Activated CD8-positive, alpha-beta memory T cell treated with anti-CD3 and anti-CD28 coated beads for 4 hours (primary cell): ENCODE data around the gene MECP2.
"Not testable (repeated sequence)": the region's sequence is repeated elsewhere in the genome, so short reads cannot be mapped to it uniquely, and the experiment has no call there.

ENCODE experiments used
- DNase-seq, 2 donors: peaks; one replicate each; pipeline ENCODE4 v3.0.0-alpha.2; 2020; ENCODE audit warnings: low read depth in 2 of 2

The MECP2 gene

DNA sequence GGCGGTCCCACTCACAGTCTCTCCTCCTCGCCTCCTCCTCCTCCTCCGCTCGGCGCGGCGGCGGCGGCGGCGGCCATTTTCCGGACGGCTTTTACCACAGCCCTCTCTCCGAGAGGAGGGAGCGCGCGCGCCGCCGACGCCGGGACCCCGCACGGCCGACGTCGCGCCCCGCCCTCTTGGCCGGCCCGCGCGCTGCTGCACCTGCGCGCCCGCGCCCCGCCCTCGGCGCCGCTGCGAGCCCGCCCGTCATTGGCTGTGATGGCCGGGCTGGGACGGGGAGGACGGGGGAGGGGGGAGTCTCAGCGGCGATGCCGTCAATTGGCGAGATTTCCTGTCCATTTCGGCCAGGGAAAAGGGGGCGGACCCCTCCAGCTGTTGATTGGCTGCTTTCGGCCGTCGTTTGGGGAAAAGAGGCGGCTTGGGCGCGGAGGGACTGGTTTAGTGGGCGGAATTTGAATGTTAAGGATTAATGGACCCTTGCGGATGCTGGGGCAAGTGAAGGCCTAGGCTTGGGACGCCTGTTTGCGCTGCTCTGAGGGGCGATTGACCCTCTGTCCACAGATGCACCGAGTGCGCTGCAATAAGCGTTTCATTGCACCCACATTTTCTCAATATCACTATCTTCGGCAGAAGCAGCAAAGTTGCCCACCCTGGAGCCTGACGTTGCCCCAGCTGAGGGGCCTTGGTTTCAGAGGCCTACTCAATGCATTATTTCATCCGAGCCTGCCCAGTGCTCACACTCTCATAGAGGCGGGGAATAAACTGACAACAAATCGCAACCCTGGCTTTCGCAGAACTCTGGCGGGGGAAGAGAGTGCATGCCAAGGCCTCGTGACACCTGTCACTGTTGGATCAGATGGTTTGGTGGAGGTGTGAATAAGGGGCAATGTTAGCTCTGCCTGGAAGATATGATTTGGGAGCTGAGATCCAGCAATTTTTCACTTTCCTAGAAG, at the start of gene MECP2:
Gene MECP2, minus strand, starts transcription at position 129 of the 953 bp plus-strand sequence.
- peak; percentile 69 to 72 for DNase-seq

DNA sequence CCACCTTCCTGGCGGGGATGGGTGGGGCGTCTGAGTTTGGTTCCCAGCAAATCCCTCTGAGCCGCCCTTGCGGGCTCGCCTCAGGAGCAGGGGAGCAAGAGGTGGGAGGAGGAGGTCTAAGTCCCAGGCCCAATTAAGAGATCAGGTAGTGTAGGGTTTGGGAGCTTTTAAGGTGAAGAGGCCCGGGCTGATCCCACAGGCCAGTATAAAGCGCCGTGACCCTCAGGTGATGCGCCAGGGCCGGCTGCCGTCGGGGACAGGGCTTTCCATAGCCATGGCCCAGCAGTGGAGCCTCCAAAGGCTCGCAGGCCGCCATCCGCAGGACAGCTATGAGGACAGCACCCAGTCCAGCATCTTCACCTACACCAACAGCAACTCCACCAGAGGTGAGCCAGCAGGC, 46.5 kb upstream of the MECP2 start, which contains the start of gene OPN1LW:
Gene OPN1LW, plus strand, starts transcription at position 234 of the 400 bp plus-strand sequence. Its CDS starts 41 bp downstream, at position 275.
- not testable (repeated sequence) for DNase-seq

DNA sequence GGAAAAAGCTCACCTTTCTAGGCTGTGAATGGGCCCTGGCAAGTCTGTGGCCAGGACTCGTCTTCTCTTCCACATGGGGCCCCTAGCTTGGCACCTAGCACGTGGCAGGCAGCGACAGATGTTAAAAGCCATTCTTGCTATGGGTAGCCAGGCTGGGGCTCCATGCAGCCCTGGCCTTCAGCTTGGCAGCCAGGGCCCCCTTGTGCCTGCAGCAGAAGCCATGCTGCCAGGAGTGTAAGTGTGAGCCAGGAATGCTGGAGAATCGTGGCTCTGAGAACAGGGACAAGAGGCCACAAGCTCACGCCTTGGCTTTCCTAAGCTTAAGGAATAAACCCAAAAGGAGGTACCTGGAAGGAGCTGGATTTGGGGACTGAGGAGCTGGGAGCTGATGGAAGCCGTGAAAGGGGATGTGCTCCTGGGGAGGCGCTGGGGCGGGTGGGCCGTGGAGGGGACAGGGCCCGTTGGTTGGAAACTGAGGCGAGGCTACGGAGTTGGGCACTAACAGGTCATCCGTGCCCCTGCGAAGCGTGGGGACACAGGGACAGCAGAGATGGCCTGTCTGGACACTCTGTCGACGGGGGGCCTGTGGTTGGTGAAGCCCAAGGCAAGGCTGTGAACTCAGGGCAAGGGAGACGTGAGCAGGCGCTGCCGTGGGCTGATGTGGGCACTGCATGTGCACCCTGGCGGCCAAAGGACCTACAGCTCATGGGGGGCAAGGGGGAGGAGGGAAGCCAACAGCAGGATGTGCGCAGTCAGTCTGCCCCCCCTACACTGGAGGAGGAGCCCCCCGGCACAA, 45.6 kb upstream of the MECP2 start:
- no peak for DNase-seq

DNA sequence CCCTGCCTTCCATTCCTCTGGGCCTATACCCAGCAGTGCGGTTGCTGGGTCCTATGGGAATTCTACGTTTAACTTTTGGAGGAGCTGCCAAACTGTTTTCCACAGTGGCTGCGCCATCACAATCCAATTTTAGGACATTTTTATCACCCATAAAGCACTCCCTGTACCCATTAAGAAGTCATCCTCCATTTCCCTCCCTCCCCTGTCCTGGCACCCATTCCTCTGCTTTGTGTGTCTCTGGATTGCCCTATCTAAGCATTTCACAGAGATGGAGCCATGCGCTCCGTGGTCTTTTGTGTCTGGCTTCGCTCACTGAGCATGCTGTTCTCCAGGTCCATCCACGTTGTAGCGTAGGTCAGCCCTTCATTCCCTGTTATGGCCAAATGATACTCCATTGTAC, 44.9 kb upstream of the MECP2 start:
- no peak for DNase-seq

DNA sequence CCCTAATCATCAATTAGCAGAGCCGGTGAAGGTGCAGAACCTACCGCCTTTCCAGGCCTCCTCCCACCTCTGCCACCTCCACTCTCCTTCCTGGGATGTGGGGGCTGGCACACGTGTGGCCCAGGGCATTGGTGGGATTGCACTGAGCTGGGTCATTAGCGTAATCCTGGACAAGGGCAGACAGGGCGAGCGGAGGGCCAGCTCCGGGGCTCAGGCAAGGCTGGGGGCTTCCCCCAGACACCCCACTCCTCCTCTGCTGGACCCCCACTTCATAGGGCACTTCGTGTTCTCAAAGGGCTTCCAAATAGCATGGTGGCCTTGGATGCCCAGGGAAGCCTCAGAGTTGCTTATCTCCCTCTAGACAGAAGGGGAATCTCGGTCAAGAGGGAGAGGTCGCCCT, 43.2 kb upstream of the MECP2 start:
- DNase-seq, result no peak

DNA sequence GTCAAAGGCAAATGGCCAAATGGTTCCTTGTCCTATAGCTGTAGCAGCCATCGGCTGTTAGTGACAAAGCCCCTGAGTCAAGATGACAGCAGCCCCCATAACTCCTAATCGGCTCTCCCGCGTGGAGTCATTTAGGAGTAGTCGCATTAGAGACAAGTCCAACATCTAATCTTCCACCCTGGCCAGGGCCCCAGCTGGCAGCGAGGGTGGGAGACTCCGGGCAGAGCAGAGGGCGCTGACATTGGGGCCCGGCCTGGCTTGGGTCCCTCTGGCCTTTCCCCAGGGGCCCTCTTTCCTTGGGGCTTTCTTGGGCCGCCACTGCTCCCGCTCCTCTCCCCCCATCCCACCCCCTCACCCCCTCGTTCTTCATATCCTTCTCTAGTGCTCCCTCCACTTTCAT, 42.7 kb upstream of the MECP2 start:
- no peak for DNase-seq

DNA sequence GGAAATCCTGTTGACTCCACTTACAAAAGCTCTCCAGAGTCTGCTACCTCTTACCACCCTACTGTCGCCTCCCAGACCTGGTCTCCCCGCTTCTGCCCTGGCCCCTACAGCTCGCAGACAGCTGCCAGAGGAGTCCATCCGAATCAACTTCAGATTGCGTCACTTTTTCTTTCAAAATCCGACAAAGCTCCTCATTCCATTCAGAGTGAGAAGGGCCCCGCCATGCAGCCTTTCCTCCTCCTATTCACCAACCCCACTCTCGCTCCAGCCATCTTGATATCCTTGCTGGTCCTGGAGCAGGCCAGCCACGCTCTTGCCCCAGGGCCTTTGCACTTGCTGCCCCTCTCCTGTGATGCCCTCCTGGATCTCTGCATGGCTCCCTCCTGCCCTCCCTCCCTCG, 41.3 kb upstream of the MECP2 start:
- no peak for DNase-seq

DNA sequence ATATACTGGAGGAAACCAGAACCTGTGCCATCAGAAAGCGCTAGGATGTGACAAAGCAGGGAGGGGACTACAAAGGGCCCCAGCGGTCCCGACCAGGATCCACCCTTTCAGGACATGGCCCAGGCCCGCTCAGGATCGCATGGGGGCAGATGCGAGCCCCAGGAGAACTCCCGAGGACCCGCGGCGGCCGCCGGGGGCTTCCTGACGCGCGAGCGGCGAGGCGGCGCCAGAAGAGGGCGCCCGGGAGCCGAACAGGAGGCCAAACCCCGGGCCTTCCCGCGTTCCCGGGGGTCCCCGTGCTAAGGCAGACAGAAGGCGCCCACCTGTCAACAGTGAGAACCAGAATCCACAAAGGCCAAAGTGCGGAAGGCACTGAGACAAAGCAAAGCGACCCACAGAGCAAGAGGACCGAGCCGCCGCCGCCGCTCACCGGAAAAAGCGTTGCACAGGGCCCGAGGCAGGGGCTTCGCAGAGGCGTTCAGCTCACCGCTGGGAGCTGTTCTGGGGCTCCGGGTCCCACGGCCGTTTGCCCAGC, 39.2 kb upstream of the MECP2 start:
- DNase-seq, result peak; percentile 36 to 42

DNA sequence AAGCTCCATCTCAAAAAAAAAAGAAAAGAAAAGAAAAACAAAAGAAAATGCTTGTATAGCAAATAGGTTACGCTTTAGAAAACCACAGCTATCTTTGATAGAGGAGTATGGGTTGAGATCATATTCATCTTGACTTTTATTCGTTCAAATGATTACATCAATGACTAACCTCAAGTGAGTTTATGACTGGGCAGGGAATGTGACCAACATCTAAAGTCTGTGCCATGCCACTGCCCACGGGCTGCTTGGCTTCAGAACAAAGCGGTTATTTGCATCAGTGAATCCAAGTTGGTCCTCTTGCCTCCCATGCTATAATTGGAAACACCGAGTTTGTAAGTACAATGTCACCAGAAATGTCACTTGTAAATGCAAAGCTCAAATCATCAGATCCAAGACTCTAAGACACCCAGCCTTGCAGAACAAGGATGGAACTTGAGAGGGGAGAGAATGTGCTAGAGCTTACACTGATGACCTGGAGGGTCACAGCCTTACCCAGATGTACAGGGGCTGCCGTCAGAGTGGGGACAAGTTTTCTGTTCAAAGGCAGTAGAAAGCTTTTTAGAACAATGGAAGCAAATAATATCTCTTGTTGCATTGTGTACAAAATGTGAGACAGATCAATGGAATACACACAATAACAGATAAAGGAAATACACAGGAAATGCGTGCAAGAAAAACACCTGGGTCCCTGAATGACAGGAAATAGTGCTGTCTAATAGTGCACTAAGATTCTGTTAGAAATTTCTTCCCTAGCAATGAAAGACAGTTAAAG, 38.1 kb upstream of the MECP2 start:
- no peak for DNase-seq

DNA sequence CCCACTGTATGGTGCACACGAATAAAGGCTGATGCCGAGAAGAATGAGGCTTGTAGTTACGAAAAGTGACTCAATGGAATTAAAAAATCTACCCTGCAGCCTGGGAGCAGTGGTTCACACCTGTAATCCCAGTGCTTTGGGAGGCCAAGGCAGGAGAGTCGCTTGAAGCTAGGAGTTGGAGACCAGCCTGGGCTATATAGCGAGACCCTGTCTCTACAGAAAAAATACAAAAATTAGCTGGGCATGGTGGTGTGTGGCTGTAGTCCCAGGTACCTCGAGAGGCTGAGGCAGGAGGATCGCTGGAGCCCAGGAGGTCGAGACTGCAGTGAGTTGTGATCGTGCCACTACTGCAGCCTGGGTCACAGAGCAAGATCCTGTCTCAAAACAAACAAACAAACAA, 34.8 kb upstream of the MECP2 start:
- no peak for DNase-seq

DNA sequence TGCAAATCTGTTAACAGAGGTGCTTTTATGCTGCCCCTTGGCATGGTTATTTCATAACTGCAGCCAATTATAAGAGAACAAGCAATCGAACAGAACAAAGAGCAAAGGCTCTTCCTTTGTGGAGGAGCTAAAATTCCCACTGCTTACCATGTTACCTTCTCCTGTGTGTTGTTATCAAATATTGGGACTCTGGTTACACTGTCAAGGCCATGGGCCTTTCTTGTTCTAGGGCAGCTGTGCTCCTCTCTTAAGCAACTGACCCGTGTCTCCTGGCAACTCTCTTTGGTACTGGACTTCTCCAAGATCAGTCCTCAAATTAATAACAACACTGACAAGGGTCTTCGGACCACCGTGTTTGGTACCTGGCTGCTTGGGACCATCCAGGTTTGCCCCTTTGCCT, 34.4 kb upstream of the MECP2 start:
- DNase-seq, result no peak

DNA sequence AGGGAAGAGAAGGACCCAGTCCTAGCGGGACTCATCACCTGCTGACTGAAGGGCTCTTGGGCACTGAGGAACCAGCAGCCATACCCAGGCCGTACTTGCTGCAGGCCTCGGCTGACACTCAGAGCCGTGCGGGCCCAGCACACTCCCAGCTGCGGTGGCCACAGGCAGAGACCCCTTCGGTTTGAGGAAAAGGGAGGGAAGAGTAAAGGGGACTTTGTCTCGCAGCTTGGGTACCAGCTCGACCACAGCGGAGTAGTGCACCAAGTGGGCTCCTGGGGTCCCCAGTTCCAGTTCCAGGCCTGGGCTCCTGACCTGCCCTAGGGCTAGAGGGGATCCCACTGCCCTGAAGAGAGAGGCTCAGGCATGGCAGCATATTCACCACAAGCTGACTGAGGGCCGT, 28.6 kb upstream of the MECP2 start:
- no peak for DNase-seq

DNA sequence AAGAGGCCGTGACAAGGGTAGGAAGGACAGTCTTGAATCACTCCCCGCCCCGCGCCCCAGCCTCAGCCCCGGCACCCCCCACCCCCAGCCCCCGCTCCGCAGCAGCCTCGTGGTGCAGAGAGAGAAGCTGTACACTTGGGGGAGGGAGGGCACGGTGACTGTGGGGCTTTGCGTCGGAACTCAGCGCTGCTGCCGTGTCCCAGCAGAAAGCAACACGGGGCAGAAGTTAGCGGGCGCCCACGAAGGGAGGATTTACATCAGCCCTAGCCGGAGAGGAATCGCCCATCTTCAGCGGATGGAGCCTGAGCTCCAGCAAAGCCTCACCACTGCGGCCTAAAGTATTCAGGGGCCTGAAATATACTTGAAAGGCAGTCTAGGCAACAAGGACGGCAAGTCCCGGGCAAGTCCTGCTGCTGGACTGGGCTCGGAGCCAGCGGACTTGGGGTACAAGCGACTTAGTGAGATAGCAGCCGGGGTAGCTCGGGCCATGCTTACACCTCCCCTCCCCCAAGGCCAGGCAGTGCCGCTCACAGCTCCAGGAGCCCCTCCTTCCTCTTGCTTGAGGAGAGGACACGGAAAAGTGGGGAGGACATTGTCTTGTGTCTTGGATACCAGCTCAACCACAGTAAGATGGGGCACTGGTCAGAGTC, 28.0 kb upstream of the MECP2 start:
- no peak for DNase-seq

DNA sequence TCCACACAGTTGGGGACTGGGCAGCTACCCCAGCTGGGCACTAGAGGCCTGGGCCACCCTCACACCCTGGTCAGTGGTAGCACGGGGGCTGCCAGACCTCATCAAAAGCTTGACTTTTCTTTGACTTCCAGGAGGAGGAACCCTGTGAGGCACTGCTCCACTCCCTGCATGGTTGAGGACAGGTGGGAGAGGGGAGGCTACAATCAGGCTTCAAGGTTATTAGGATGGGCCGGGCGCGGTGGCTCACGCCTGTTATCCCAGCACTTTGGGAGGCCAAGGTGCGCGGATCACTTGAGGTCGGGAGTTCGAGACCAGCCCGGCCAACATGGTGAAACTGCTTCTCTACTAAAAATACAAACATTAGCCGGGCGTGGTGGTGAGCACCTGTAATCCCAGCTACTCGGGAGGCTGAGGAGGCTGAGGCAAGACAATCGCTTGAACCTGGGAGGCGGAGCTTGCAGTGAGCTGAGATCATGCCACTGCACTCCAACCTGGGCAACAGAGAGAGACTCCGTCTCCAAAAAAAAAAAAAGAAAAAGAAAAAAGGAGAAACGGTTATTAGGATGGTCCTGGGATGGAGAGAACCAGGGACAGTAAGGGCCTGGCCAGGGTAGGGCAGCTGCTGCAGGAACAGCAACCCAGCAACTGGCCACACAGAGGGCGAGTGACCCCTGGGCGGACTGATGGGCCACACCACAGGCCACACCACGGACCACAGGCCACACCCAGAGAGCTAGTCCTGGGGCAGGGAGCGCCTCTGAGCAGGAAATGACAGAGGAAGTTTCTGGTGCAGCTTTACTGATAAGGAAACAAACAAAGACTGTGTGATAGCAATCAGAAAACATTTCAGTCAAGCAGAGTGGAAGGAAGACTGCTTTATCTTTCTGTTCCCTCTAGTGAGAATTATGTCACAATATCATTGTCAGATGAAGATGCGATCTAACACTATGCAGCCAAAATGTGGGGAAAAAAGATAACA, 26.0 kb upstream of the MECP2 start:
- DNase-seq, result no peak

DNA sequence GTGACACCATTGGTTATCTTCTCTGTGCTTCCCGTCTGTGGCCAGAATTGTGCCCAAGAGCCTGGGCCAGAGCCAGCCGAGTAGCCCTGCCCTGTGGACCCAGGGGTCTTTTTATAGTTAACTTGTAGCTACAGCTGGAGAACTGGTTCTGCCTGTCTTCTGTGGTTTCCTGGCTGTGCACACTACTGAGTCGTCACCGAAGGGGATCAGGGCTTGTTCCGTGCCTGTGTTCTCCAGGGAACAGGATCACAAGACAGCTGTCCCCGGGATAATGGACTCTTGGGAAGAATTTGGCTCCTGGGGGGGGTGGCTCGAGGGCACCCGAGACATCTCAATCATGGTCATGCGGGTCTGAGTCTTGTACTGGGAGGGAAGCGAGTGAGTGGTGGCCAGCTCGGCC, 24.4 kb upstream of the MECP2 start:
- DNase-seq, result no peak

DNA sequence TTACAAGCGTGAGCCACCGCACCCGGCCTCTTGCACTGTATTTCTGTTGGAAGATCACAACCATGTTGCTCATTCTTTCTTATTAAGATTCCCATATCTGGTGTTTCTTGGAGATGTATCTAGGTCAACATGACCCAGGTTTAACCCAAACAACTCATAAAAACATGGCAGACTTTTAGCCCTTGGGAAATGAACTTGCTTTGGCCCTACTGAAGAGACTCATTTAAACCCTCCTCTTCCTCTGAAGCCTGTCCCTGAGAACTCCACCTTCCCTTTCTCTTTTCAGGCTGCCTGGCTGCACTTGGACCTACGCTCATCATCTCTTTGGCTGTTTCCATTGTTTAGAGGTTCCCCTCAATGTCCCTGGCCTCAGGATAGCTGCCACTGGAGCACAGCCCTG, 23.7 kb upstream of the MECP2 start:
- DNase-seq, result no peak

DNA sequence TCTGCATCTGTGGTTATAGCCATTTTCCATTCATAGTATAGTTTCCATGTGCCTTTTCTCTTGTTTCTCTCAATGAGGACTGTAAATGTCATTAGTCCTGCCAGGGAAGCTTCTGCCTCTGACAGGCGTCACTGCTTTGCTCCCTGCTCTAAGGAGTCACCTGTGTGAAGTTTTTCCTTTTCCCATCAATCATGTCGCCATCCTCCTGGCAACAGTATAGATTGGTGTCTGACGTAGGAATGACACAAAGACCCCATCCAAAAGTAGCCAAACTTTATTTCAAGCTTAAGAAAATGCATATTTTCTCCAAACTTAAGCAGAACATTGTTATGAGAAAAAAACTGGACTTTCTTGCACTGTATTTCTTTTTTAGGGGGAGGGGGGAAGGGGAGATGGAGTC, 23.1 kb upstream of the MECP2 start:
- DNase-seq, result no peak

DNA sequence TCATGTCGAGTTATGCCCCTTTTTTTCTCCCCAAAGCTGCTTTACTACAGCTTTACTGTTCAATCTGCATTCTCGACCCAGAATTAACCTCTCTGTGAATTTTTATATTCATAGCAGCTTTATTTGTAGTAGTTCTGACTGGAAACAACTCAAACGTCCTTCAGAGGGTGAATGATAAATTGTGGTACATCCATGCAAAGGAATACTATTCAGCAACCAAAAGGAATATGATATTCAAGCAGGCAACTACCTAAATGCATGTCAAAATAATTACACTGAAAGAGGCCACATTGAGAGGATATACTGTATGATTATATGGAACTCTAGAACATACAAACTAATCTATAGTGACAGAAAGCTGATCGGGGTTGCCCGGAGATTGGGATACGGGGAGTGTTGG, 20.0 kb upstream of the MECP2 start:
- no peak for DNase-seq

DNA sequence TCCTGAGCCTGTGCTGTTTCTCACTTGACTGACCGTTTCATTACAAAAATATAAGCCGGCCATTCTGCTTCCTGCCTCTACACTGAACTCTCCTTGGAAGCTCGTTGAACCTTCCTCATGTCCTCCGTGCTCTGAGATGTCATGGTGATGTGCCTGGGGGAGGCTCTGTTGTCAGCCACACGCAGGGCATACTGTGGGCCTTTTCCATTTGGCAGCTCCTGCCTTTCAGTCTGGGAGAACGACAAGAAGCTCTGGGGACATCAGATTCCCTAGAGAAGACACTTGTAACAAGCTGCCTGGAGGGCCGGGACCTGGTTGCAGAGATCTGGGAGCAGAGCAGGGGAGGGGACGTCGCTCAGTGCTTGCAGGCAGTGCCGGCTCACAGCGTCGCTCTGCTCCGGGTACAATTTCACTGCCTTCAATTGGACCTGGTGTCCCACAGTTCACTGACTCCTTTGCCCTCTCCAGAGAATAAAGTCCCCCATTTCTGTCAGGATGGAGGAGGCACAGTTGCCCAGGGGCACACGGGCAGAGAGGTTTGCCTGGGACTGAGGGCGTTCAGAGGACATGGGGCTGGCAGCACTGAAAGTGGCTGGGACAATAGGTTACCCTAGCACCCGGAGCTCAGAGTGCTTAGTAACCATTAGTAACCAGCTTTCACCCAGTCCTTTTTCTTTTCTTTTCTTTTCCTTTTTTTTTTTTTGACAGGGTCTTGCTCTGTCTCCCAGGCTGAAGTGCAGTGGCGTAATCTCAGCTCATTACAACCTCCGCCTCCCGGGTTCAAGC, 19.1 kb upstream of the MECP2 start:
- no peak for DNase-seq
